Measurements from ENCODE around the gene CDYL2.

The CDYL2 gene

GRCh38 chr16:80804526-80805383 is at the start of gene CDYL2:
Gene CDYL2 (minus strand): TSS chr16:80804598. CDS start chr16:80804173, 425 bp downstream.
- no peaks in the 10 kb centered on the region for H3K36me3 Mint-ChIP-seq (ENCODE audit: low read depth)
- H3K4me1 Mint-ChIP-seq, result peaks cover 36% of the 10 kb centered on the region
- ATAC-seq (peak; percentile 38), DNase-seq (peak; percentile 47)
- H3K4me3 Mint-ChIP-seq, result peak within 1 kb of the TSS; percentile 85
- H3K27ac Mint-ChIP-seq, result peak within 1 kb of the TSS; percentile 74
- peaks cover 19% of the 10 kb centered on the region for H3K27me3 Mint-ChIP-seq
- no peaks in the 10 kb centered on the region for H3K9me3 Mint-ChIP-seq

- Mint-ChIP-seq H3K27ac (no peak overlapping the region), H3K27me3 (peaks cover 4% of the 10 kb centered on the region), H3K36me3 (ENCODE audit: low read depth) (no peaks in the 10 kb centered on the region), H3K4me1 (no peaks in the 10 kb centered on the region), H3K4me3 (no peak overlapping the region), H3K9me3 (no peaks in the 10 kb centered on the region)
- DNase-seq (peak; percentile 18), ATAC-seq (no peak)
Observed at GRCh38 chr16:80852261-80852872, 48.0 kb upstream of the CDYL2 start.

GRCh38 chr16:80851831-80852230 is 47.4 kb upstream of the CDYL2 start:
- Mint-ChIP-seq H3K36me3 (ENCODE audit: low read depth) (no peaks in the 10 kb centered on the region), H3K27ac (no peak overlapping the region), H3K4me3 (no peak overlapping the region), H3K4me1 (no peaks in the 10 kb centered on the region), H3K27me3 (peaks cover 3% of the 10 kb centered on the region), H3K9me3 (no peaks in the 10 kb centered on the region)
- ATAC-seq, result no peak
- DNase-seq, result no peak

GRCh38 chr16:80850757-80851156 is 46.4 kb upstream of the CDYL2 start:
- H3K27me3 Mint-ChIP-seq, result peaks cover 3% of the 10 kb centered on the region
- ATAC-seq, result no peak
- no peak for DNase-seq
- H3K27ac Mint-ChIP-seq, result no peak overlapping the region
- H3K4me3 Mint-ChIP-seq, result no peak overlapping the region
- no peaks in the 10 kb centered on the region for H3K36me3 Mint-ChIP-seq (ENCODE audit: low read depth)
- no peaks in the 10 kb centered on the region for H3K9me3 Mint-ChIP-seq
- H3K4me1 Mint-ChIP-seq, result no peaks in the 10 kb centered on the region

GRCh38 chr16:80848862-80849261 is 44.5 kb upstream of the CDYL2 start:
- ATAC-seq, result no peak
- H3K36me3 Mint-ChIP-seq (ENCODE audit: low read depth), result no peaks in the 10 kb centered on the region
- peaks cover 11% of the 10 kb centered on the region for H3K9me3 Mint-ChIP-seq
- DNase-seq, result no peak
- no peaks in the 10 kb centered on the region for H3K4me1 Mint-ChIP-seq
- no peak overlapping the region for H3K4me3 Mint-ChIP-seq
- no peak overlapping the region for H3K27ac Mint-ChIP-seq
- peaks cover 3% of the 10 kb centered on the region for H3K27me3 Mint-ChIP-seq

- DNase-seq (no peak), ATAC-seq (no peak)
- Mint-ChIP-seq H3K4me3 (no peak overlapping the region), H3K27me3 (peaks cover 2% of the 10 kb centered on the region), H3K36me3 (ENCODE audit: low read depth) (no peaks in the 10 kb centered on the region), H3K9me3 (peaks cover 22% of the 10 kb centered on the region), H3K4me1 (no peaks in the 10 kb centered on the region), H3K27ac (no peak overlapping the region)
Observed at GRCh38 chr16:80846680-80847079, 42.3 kb upstream of the CDYL2 start.

GRCh38 chr16:80846275-80846674 is 41.9 kb upstream of the CDYL2 start:
- Mint-ChIP-seq H3K4me3 (no peak overlapping the region), H3K9me3 (peaks cover 26% of the 10 kb centered on the region), H3K4me1 (no peaks in the 10 kb centered on the region), H3K36me3 (ENCODE audit: low read depth) (no peaks in the 10 kb centered on the region), H3K27me3 (peaks cover 4% of the 10 kb centered on the region), H3K27ac (no peak overlapping the region)
- DNase-seq (no peak), ATAC-seq (no peak)

- peaks cover 14% of the 10 kb centered on the region for H3K27me3 Mint-ChIP-seq
- ATAC-seq (no peak), DNase-seq (no peak)
- no peaks in the 10 kb centered on the region for H3K4me1 Mint-ChIP-seq
- H3K27ac Mint-ChIP-seq, result no peak overlapping the region
- peaks cover 2% of the 10 kb centered on the region for H3K36me3 Mint-ChIP-seq (ENCODE audit: low read depth)
- peaks cover 32% of the 10 kb centered on the region for H3K9me3 Mint-ChIP-seq
- H3K4me3 Mint-ChIP-seq, result no peak overlapping the region
Observed at GRCh38 chr16:80844395-80844794, 40.0 kb upstream of the CDYL2 start.

GRCh38 chr16:80841231-80841630 is 36.8 kb upstream of the CDYL2 start:
- Mint-ChIP-seq H3K9me3 (peaks cover 32% of the 10 kb centered on the region), H3K27me3 (peaks cover 31% of the 10 kb centered on the region)
- DNase-seq, result no peak

GRCh38 chr16:80837533-80838147 is 33.2 kb upstream of the CDYL2 start:
- ATAC-seq (no peak), DNase-seq (no peak)
- no peaks in the 10 kb centered on the region for H3K4me1 Mint-ChIP-seq
- H3K27me3 Mint-ChIP-seq, result peaks cover 32% of the 10 kb centered on the region
- H3K27ac Mint-ChIP-seq, result no peak overlapping the region
- peaks cover 16% of the 10 kb centered on the region for H3K9me3 Mint-ChIP-seq
- peaks cover 2% of the 10 kb centered on the region for H3K36me3 Mint-ChIP-seq (ENCODE audit: low read depth)
- H3K4me3 Mint-ChIP-seq, result no peak overlapping the region

More at GRCh38 chr16:80841231-80841630, 36.8 kb upstream of the CDYL2 start:
- H3K36me3 Mint-ChIP-seq (ENCODE audit: low read depth), result peaks cover 2% of the 10 kb centered on the region
- ATAC-seq, result no peak
- no peak overlapping the region for H3K4me3 Mint-ChIP-seq
- H3K27ac Mint-ChIP-seq, result no peak overlapping the region
- no peaks in the 10 kb centered on the region for H3K4me1 Mint-ChIP-seq

- Mint-ChIP-seq H3K4me1 (no peaks in the 10 kb centered on the region), H3K27ac (no peak overlapping the region), H3K27me3 (peaks cover 32% of the 10 kb centered on the region), H3K36me3 (ENCODE audit: low read depth) (peaks cover 2% of the 10 kb centered on the region), H3K4me3 (no peak overlapping the region), H3K9me3 (peaks cover 11% of the 10 kb centered on the region)
- DNase-seq, result no peak
- ATAC-seq, result no peak
Observed at GRCh38 chr16:80836846-80837245, 32.4 kb upstream of the CDYL2 start.

- DNase-seq, result no peak
- Mint-ChIP-seq H3K4me3 (no peak overlapping the region), H3K4me1 (no peaks in the 10 kb centered on the region), H3K9me3 (peaks cover 5% of the 10 kb centered on the region), H3K27me3 (peaks cover 29% of the 10 kb centered on the region), H3K36me3 (ENCODE audit: low read depth) (peaks cover 2% of the 10 kb centered on the region), H3K27ac (no peak overlapping the region)
- no peak for ATAC-seq
Observed at GRCh38 chr16:80836202-80836601, 31.8 kb upstream of the CDYL2 start.

GRCh38 chr16:80831039-80831438 is 26.6 kb upstream of the CDYL2 start:
- Mint-ChIP-seq H3K4me3 (no peak overlapping the region), H3K27me3 (peaks cover 7% of the 10 kb centered on the region), H3K27ac (no peak overlapping the region), H3K36me3 (ENCODE audit: low read depth) (no peaks in the 10 kb centered on the region), H3K4me1 (no peaks in the 10 kb centered on the region), H3K9me3 (no peaks in the 10 kb centered on the region)
- no peak for DNase-seq
- no peak for ATAC-seq

- H3K4me1 Mint-ChIP-seq, result no peaks in the 10 kb centered on the region
- no peak for ATAC-seq
- no peaks in the 10 kb centered on the region for H3K9me3 Mint-ChIP-seq
- no peak for DNase-seq
- peaks cover 7% of the 10 kb centered on the region for H3K27me3 Mint-ChIP-seq
- H3K4me3 Mint-ChIP-seq, result no peak overlapping the region
- H3K36me3 Mint-ChIP-seq (ENCODE audit: low read depth), result no peaks in the 10 kb centered on the region
- H3K27ac Mint-ChIP-seq, result no peak overlapping the region
Observed at GRCh38 chr16:80828495-80828894, 24.1 kb upstream of the CDYL2 start.

- Mint-ChIP-seq H3K27ac (no peak overlapping the region), H3K9me3 (no peaks in the 10 kb centered on the region), H3K4me1 (no peaks in the 10 kb centered on the region), H3K36me3 (ENCODE audit: low read depth) (no peaks in the 10 kb centered on the region), H3K4me3 (no peak overlapping the region), H3K27me3 (peaks cover 5% of the 10 kb centered on the region)
- ATAC-seq (no peak), DNase-seq (no peak)
Observed at GRCh38 chr16:80827007-80827406, 22.6 kb upstream of the CDYL2 start.

Data from activated naive CD8-positive, alpha-beta T cell treated with anti-CD3 and anti-CD28 coated beads, Interleukin-2, amount 50 U/mL, for 24 hours (primary cell).